Left lung (tissue), 10 donors: ENCODE data around the gene IMMP2L. TPM values are rescaled to one million over a fixed set of nuclear protein-coding genes. Genes with fewer than 3 reads are reported as not detected.

Experiments used
- ATAC-seq: fragments of 200-7000 bp; cut with Tn5 transposase; one replicate; pipeline ENCODE4 v1.9.1; 2020; ENCODE audit warnings: moderate library complexity
- DNase-seq, 4 donors: peaks; one replicate each; pipeline ENCODE4 v3.0.0-alpha.2; 2013 to 2020
- H3K27ac ChIP-seq, 2 donors: fragments of 200-600 bp; sonication (generic) in 1 of 2; one replicate each; pipeline versions ENCODE4 v1.5.0 to v1.8.0; 2020 to 2021
- H3K27me3 ChIP-seq, 2 donors: fragments of 200-600 bp; sonication (generic) in 1 of 2; one replicate each; pipeline versions ENCODE4 v1.5.0 to v1.8.0; 2020 to 2021
- H3K36me3 ChIP-seq, 2 donors: fragments of 200-600 bp; sonication (generic) in 1 of 2; one replicate each; pipeline versions ENCODE4 v1.5.0 to v1.8.0; 2020 to 2021
- H3K4me1 ChIP-seq, 2 donors: fragments of 200-600 bp; one replicate each; pipeline ENCODE4 v1.8.0; 2021
- H3K4me3 ChIP-seq, 2 donors: fragments of 200-600 bp; sonication (generic) in 1 of 2; one replicate each; pipeline versions ENCODE4 v1.5.0 to v1.8.0; 2020 to 2021; ENCODE audit warnings: mild to moderate bottlenecking in 1 of 2
- H3K9me3 ChIP-seq, 2 donors: fragments of 200-600 bp; sonication (generic) in 1 of 2; one replicate each; pipeline versions ENCODE4 v1.5.0 to v1.8.0; 2020 to 2021
- intact Hi-C, 2 donors: fragments of 100-400 bp; cut with DNase I; formaldehyde crosslinking; loops; one replicate each; pipeline versions ENCODE4 v1.11.2 to v1.14.2; 2022
- polyA plus RNA-seq, 6 donors: library from polyadenylated mRNA; unstranded; fragments of 120-200 nt; gene quantifications; one replicate each; pipeline ENCODE4 v1.2.1, GENCODE V29; 2013; ENCODE audit not compliant: insufficient read length in 6 of 6
- total RNA-seq, 2 donors: library from RNA; stranded (reverse); fragmentation: NEBNext Ultra II Directional; extraction: Animal tissue kit (Norgen Biotek cat#: 25700); gene quantifications; one replicate each; pipeline ENCODE4 v1.2.1, GENCODE V29; 2021
- TF ChIP-seq, protein P1 (sequence below), 2 donors: fragments of 200-600 bp; sonication (generic) in 1 of 2; IDR thresholded peaks; one replicate each; pipeline versions ENCODE4 v1.5.0 to v1.8.0; 2021; ENCODE audit warnings: antibody characterized with exemption in 2 of 2
- donor health status: DM: no; HTN: yes; CAD: no.
- donor health status: DM: no; HTN: no; CAD: no.

The IMMP2L gene
- total and polyA plus RNA-seq, 8 donors: 10.3 to 30.1 (median 25.7) TPM

- no peak for DNase-seq
- Histone ChIP-seq H3K9me3 (peaks cover 0 to 6% of the 10 kb centered on the region in 2 donors), H3K36me3 (peaks cover 3 to 5% of the 10 kb centered on the region in 2 donors), H3K27ac (no peak overlapping the region), H3K27me3 (no peaks in the 10 kb centered on the region), H3K4me3 (no peak overlapping the region), H3K4me1 (no peaks in the 10 kb centered on the region)
- no peak for ATAC-seq
- intact Hi-C loops: no loop called here
- TF ChIP-seq, protein P1, sequence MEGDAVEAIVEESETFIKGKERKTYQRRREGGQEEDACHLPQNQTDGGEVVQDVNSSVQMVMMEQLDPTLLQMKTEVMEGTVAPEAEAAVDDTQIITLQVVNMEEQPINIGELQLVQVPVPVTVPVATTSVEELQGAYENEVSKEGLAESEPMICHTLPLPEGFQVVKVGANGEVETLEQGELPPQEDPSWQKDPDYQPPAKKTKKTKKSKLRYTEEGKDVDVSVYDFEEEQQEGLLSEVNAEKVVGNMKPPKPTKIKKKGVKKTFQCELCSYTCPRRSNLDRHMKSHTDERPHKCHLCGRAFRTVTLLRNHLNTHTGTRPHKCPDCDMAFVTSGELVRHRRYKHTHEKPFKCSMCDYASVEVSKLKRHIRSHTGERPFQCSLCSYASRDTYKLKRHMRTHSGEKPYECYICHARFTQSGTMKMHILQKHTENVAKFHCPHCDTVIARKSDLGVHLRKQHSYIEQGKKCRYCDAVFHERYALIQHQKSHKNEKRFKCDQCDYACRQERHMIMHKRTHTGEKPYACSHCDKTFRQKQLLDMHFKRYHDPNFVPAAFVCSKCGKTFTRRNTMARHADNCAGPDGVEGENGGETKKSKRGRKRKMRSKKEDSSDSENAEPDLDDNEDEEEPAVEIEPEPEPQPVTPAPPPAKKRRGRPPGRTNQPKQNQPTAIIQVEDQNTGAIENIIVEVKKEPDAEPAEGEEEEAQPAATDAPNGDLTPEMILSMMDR (IDR thresholded peaks at IDR 0.05): no peak
These were observed 44.0 kb downstream of the IMMP2L start for GRCh38 chr7:111518264-111518663.

- H3K27me3 ChIP-seq: no peaks in the 10 kb centered on the region
- peaks cover 3 to 5% of the 10 kb centered on the region in 2 donors for H3K36me3 ChIP-seq
- ATAC-seq (no peak), DNase-seq (no peak)
- peaks cover 0 to 6% of the 10 kb centered on the region in 2 donors for H3K9me3 ChIP-seq
- H3K4me1 ChIP-seq: no peaks in the 10 kb centered on the region
- no peak overlapping the region for H3K4me3 ChIP-seq
- intact Hi-C loops: no loop called here
- TF ChIP-seq, protein P1 (IDR thresholded peaks at IDR 0.05): no peak
- H3K27ac ChIP-seq: no peak overlapping the region
These were observed 44.7 kb downstream of the IMMP2L start for GRCh38 chr7:111517549-111517951.

DNA sequence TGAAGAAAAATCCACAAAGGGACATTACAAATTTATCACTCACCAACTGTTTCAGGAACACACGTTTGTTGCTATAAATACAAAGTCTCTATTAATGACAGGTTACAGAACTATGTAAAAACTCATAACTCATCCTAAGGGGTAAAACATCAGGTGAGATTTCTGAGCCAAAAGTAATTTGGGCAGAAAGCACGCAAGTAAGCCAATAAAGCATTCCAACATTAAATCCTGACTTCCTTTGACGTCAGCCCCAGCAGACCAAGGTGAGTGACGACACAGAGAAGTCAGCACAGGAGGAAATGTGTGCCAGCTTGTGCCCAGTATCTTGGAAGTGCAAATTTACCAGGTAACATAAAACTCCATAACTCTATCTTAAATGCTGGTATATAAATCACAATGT, 45.7 kb downstream of the IMMP2L start:
- Histone ChIP-seq H3K4me1 (no peaks in the 10 kb centered on the region), H3K4me3 (no peak overlapping the region), H3K9me3 (peaks cover 0 to 3% of the 10 kb centered on the region in 2 donors), H3K27me3 (no peaks in the 10 kb centered on the region), H3K36me3 (peaks cover 3 to 5% of the 10 kb centered on the region in 2 donors), H3K27ac (no peak overlapping the region)
- TF ChIP-seq, protein P1 (IDR thresholded peaks at IDR 0.05): no peak
- no peak for ATAC-seq
- no peak for DNase-seq
- intact Hi-C loops: no loop called here

GRCh38 chr7:111513566-111513965, 48.7 kb downstream of the IMMP2L start:
- intact Hi-C loops: no loop called here
- Histone ChIP-seq H3K4me1 (no peaks in the 10 kb centered on the region), H3K36me3 (no peaks in the 10 kb centered on the region), H3K4me3 (no peak overlapping the region), H3K27me3 (no peaks in the 10 kb centered on the region), H3K9me3 (no peaks in the 10 kb centered on the region), H3K27ac (no peak overlapping the region)
- DNase-seq: no peak
- no peak for ATAC-seq
- TF ChIP-seq, protein P1 (IDR thresholded peaks at IDR 0.05): no peak

DNA sequence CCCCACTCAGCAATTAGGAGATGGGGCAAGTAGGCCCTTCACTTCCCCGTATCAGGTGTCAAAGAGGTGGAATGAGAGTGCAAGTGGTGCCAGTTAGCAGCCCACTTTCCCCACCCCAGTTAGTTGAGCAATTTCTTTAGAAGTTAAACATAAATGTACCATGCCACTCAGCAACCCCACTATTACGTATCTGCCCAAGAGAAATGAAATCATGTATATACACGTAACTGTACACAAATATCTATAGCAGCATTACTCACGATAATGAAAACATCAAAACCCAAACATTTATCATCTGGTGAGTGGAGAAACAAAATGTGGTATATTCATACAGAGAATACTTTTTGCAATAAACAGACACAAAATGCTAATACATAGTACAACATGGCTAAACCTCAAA, 50.4 kb downstream of the IMMP2L start:
- DNase-seq (no peak), ATAC-seq (no peak)
- TF ChIP-seq, protein P1 (IDR thresholded peaks at IDR 0.05): no peak
- Histone ChIP-seq H3K9me3 (no peaks in the 10 kb centered on the region), H3K27ac (no peak overlapping the region), H3K4me1 (no peaks in the 10 kb centered on the region), H3K27me3 (no peaks in the 10 kb centered on the region), H3K4me3 (no peak overlapping the region), H3K36me3 (no peaks in the 10 kb centered on the region)
- intact Hi-C loops: no loop called here
